GM19023 (cell line): ENCODE results near the gene PPP1R9B.

Experiments
- ATAC-seq: cut with Tn5 transposase; IDR thresholded peaks from one replicate; pipeline ENCODE4 v1.9.1; 2021; ENCODE audit warnings: mild to moderate bottlenecking, moderate library complexity; ENCODE audit not compliant: unreplicated experiment

The PPP1R9B gene

GRCh38 chr17:50174444-50174843 lies 24.0 kb upstream of the PPP1R9B start:
- no peak for ATAC-seq

- no peak for ATAC-seq
Measured at GRCh38 chr17:50173335-50173941, 23.0 kb upstream of the PPP1R9B start.

- no peak for ATAC-seq
Measured at GRCh38 chr17:50172936-50173334, 22.5 kb upstream of the PPP1R9B start.

GRCh38 chr17:50172130-50172529 lies 21.7 kb upstream of the PPP1R9B start:
- no peak for ATAC-seq

- no peak for ATAC-seq
Measured at GRCh38 chr17:50171371-50172071, 21.0 kb upstream of the PPP1R9B start.

- peak; percentile 68 for ATAC-seq
Measured at GRCh38 chr17:50170662-50171370, 20.3 kb upstream of the PPP1R9B start.

- no peak for ATAC-seq
Measured at GRCh38 chr17:50169881-50170459, 19.5 kb upstream of the PPP1R9B start.

- ATAC-seq = no peak
Measured at GRCh38 chr17:50169121-50169764, 18.8 kb upstream of the PPP1R9B start.

GRCh38 chr17:50168319-50168718 lies 17.8 kb upstream of the PPP1R9B start:
- no peak for ATAC-seq

- ATAC-seq = no peak
Measured at GRCh38 chr17:50167371-50167770, 16.9 kb upstream of the PPP1R9B start.

GRCh38 chr17:50166518-50167181 lies 16.2 kb upstream of the PPP1R9B start:
- ATAC-seq = no peak

- ATAC-seq = no peak
Measured at GRCh38 chr17:50165867-50166517, 15.5 kb upstream of the PPP1R9B start, which contains the start of gene SGCA. SGCA (plus strand) TSS chr17:50166005; CDS start chr17:50166041, 36 bp downstream.

GRCh38 chr17:50165466-50165865 lies 15.0 kb upstream of the PPP1R9B start:
- no peak for ATAC-seq

GRCh38 chr17:50165066-50165465 lies 14.6 kb upstream of the PPP1R9B start:
- ATAC-seq = no peak

GRCh38 chr17:50164697-50164988 lies 14.2 kb upstream of the PPP1R9B start:
- ATAC-seq = no peak

GRCh38 chr17:50163843-50164696 lies 13.6 kb upstream of the PPP1R9B start:
- ATAC-seq = no peak

- ATAC-seq = no peak
Measured at GRCh38 chr17:50162466-50163254, 12.2 kb upstream of the PPP1R9B start.

- no peak for ATAC-seq
Measured at GRCh38 chr17:50161911-50162288, 11.4 kb upstream of the PPP1R9B start.
